ENCODE measurements around the gene CRAMP1.

Gene CRAMP1

DNA sequence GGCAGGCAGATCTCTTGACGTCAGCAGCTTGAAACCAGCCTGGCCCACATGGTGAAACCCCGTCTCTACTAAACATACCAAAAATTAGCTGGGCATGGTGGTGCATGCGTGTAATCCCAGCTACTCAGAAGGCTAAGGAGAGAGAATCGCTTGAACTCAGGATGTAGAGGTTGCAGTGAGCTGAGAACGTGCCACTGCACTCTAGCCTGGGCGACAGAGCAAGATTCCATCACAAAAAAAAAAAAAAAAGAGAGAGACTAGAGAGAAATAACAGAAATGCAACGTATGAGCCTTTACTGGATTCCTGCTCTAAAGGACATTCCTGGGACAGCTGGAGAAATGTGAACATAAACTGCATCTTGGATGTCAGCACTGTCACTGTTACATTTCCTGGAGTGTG is 11.1 kb upstream of the CRAMP1 start:
- no peak for TF ChIP-seq CTCF (IDR thresholded peaks at IDR 0.05; ENCODE audit: extremely low read depth, missing control alignments)
- DNase-seq (ENCODE audit: low spot score) = no peak

DNA sequence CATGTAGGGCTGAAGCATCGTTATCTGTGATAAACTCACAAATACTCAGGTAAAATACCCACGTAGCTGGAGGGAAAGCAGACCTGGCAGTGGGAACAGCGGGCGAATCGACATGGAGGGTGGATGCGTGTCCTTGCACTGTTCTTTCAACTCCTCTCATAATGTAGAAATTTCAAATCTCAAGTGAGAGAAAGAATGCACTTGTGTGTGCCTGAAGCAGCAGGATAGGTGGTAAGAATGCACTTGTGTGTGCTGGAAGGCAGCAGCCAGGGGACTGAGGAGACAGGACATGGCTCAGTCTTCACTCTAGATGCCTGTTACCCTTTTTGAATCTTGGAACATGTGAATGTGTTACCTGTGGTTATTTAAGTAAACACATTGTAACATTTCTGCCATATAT is 10.7 kb upstream of the CRAMP1 start:
- DNase-seq (ENCODE audit: low spot score) = no peak
- no peak for TF ChIP-seq CTCF (IDR thresholded peaks at IDR 0.05; ENCODE audit: extremely low read depth, missing control alignments)

DNA sequence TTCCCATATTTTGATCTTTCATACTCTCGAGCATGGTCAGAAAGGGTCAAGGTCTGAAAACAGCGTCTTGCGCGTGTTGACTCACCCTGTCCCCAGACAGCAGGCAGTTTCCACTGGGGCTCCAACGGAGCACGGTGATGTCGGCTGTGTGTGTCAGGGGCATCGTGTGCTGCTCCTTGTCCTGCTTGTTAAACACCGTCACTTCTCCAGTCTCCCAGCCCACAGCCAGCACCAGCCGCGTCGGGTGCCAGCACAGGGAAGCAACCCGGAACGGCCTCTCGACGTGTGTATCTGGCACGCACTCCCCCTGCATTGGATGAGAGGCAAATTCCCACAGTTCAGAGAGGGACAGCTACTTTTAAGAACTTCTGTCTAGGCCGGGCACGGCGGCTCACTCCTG is 9.9 kb upstream of the CRAMP1 start:
- no peak for DNase-seq (ENCODE audit: low spot score)
- TF ChIP-seq CTCF (IDR thresholded peaks at IDR 0.05; ENCODE audit: extremely low read depth, missing control alignments) = no peak

DNA sequence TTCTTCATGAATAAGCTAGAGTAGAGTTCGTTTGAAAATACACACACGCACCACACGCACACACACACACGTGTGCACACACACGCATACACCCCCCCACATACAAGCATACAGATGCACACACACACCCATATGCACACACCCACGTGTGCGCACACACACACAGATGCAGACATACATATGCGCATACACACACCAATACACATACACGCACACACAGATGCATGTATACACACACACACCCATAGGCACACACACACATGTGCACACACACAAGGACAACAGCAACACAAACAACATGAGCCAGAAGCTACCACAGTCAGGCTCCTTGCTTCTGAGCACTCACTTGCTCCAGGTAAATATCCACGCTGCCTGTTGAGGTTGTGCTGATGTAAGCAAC is 5.4 kb upstream of the CRAMP1 start:
- no peak for TF ChIP-seq CTCF (IDR thresholded peaks at IDR 0.05; ENCODE audit: extremely low read depth, missing control alignments)
- no peak for DNase-seq (ENCODE audit: low spot score)

- no peak for TF ChIP-seq CTCF (IDR thresholded peaks at IDR 0.05; ENCODE audit: extremely low read depth, missing control alignments)
- no peak for DNase-seq (ENCODE audit: low spot score)
Measured at GRCh38 chr16:1607971-1608370, 4.2 kb upstream of the CRAMP1 start.

- DNase-seq (ENCODE audit: low spot score) = peak; percentile 98
- TF ChIP-seq CTCF (IDR thresholded peaks at IDR 0.05; ENCODE audit: extremely low read depth, missing control alignments) = no peak
Measured at GRCh38 chr16:1610071-1610898, 1.9 kb upstream of the CRAMP1 start.

GRCh38 chr16:1610899-1611632 is 1.1 kb upstream of the CRAMP1 start:
- no peak for TF ChIP-seq CTCF (IDR thresholded peaks at IDR 0.05; ENCODE audit: extremely low read depth, missing control alignments)

More at GRCh38 chr16:1610899-1611632, 1.1 kb upstream of the CRAMP1 start:
- no peak for DNase-seq (ENCODE audit: low spot score)

Measured in GM20000 (cell line).